GM19025 (cell line): Measurements from ENCODE around the gene RSKR.
A peak's percentile ranks its signal among the peaks of the same experiment; 100 is the strongest.
"Not testable (repeated sequence)": the region's sequence is repeated elsewhere in the genome, so short reads cannot be mapped to it uniquely, and the experiment has no call there.

Experiments used
- ATAC-seq: cut with Tn5 transposase; IDR thresholded peaks from one replicate; pipeline ENCODE4 v1.9.1; 2021; ENCODE audit warnings: mild to moderate bottlenecking, low read depth, moderate library complexity; ENCODE audit not compliant: unreplicated experiment

The RSKR gene, protein sequence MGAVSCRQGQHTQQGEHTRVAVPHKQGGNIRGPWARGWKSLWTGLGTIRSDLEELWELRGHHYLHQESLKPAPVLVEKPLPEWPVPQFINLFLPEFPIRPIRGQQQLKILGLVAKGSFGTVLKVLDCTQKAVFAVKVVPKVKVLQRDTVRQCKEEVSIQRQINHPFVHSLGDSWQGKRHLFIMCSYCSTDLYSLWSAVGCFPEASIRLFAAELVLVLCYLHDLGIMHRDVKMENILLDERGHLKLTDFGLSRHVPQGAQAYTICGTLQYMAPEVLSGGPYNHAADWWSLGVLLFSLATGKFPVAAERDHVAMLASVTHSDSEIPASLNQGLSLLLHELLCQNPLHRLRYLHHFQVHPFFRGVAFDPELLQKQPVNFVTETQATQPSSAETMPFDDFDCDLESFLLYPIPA

DNA sequence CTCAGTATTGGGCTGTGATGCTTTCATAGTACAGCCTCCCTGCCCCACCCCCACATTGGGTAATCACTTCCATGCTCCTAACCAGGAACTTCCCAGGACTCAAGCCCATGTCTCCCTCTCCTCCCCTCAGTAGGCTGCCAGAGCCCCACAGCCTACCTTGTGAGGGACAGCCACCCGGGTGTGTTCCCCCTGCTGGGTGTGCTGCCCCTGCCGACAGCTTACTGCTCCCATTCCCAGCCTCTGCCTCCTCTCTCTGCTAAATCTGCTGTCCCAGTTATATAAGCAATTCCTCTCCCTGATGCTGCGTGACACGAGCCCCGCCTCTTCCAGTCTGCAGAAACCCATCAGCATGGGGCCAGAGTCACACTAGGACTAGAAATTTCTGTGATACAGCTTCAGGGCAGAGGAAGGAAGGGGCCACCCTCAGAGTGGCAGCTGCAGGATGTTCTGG, at the start of gene RSKR:
Gene RSKR (minus strand): TSS at position 255 of the 451 bp plus-strand sequence. CDS start 24 bp downstream, at position 231.
- no peak for ATAC-seq

DNA sequence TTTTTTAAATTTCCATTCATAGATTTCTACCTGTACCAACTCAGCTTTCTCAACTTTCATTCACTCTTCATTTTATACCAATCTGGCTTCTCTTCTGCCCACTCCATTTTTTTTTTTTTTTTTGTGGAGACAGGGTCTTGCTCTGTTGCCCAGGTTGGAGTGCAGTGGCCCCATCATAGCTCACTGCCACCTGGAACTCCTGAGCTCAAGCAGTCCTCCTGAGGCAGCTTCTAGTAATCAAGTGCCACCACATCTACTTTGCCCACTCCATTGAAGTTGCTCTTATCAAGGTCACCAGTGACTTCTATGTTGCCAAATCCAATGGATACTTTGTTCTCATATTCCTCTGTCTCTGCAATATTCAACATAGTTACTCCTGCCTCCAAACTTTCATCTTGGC, 49.7 kb upstream of the RSKR start:
- no peak for ATAC-seq

DNA sequence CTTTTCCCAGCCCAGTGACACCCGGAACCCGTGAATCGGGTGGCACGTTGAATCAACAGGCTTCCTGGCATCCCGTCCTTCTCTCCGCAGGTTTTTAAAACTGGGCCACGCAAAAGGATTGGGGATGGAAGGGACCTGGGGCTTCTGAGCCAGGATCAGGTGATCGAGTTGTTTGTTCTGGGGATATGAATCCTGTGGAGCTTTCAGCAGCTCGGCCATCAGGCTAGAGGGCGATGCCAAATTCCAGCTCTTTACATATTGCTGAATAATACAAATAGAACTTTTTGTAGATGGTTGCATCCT, 48.5 kb upstream of the RSKR start:
- ATAC-seq: no peak

GRCh38 chr17:28661635-28662526, 47.9 kb upstream of the RSKR start, which contains the start of the genes SDF2 and SUPT6H:
Gene SDF2 (minus strand): TSS chr17:28661906. CDS start chr17:28661876, 30 bp downstream.
Gene SUPT6H (plus strand): TSS chr17:28662205. CDS start chr17:28673402, 11,197 bp downstream.
- peak; percentile 81 for ATAC-seq

GRCh38 chr17:28659497-28659881, 45.5 kb upstream of the RSKR start:
- not testable (repeated sequence) for ATAC-seq

DNA sequence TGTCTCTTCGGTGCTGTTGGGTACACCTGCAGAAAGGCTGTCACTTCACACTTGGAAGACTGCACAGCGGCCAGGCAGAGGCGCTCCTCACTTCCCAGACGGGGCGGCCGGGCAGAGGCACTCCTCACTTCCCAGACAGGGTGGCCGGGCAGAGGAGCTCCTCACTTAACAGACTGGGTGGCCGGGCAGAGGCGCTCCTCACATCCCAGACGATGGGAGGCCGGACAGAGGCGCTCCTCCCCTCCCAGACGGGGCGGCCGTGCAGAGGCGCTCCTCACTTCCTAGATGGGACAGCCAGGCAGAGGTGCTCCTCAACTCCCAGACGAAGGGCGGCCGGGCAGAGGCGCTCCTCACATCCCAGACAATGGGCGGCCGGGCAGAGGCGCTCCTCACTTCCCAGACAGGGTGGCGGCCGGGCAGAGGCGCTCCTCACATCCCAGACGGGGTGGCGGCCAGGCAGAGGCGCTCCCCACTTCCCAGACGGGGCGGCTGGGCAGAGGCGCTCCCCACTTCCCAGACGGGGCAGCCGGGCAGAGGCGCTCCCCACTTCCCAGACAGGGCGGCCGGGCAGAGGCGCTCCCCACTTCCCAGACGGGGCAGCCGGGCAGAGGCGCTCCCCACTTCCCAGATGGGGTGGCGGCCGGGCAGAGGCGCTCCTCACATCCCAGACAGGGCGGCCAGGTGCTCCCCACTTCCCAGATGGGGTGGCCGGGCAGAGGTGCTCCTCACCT, 44.9 kb upstream of the RSKR start:
- not testable (repeated sequence) for ATAC-seq

- not testable (repeated sequence) for ATAC-seq
Measured at GRCh38 chr17:28658342-28658741, 44.4 kb upstream of the RSKR start.

- ATAC-seq: no peak
Measured at GRCh38 chr17:28657756-28658155, 43.8 kb upstream of the RSKR start.

DNA sequence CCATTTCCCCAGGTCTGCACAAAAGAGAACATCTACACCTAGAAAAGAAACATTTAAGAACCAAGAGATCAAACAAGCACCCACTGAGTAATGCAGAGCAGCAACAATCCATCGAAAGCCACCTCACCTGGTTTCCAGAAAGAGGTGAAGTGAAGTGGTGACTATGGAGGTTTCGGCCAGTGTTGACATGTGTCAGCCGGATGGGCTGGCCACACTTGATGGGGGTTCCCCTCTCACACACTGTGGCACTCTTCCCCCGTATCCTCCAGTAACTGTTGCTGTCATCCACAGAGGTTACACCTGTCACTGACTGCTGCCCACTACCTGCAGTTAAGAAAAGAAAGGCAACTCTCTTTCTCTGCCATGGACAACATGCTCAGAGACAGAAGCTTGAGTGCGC, 41.2 kb upstream of the RSKR start:
- no peak for ATAC-seq

- no peak for ATAC-seq
Measured at GRCh38 chr17:28648698-28649097, 34.7 kb upstream of the RSKR start.

- no peak for ATAC-seq
Measured at GRCh38 chr17:28646039-28646754, 32.2 kb upstream of the RSKR start.

- no peak for ATAC-seq
Measured at GRCh38 chr17:28645576-28645939, 31.6 kb upstream of the RSKR start.

GRCh38 chr17:28644787-28645575, 31.0 kb upstream of the RSKR start, which contains the start of gene BLTP2:
Gene BLTP2 (minus strand): TSS chr17:28645158. CDS start chr17:28645056, 102 bp downstream.
- ATAC-seq: peak; percentile 93

GRCh38 chr17:28643983-28644786, 30.2 kb upstream of the RSKR start:
- ATAC-seq: no peak

GRCh38 chr17:28641579-28641978, 27.6 kb upstream of the RSKR start:
- ATAC-seq: no peak

- ATAC-seq: no peak
Measured at GRCh38 chr17:28635506-28635905, 21.5 kb upstream of the RSKR start.

GRCh38 chr17:28634206-28634865, 20.4 kb upstream of the RSKR start:
- ATAC-seq: no peak

DNA sequence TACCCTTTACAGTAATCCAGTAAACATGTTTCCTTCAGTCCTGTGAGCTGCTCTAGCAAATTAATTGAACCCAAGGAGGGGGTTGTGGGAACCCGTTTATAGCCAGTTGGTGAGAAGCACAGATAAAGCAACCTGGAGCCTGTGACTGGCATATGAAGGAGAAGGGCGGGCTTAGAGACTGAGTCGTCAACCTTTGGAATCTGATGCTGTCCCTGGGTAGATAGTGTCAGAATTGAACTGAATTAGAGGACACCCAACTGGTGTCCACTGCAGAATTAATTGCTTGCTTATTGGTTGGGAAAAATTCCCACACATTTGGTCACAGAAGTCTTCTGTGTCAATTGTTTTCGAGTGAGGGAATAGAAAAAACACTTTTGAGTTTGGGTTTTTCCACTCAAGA, 12.8 kb upstream of the RSKR start:
- ATAC-seq: no peak
